NCI-H2171 treated with DMSO at 0.1 percent for 48 hours (cell line): ENCODE results near the gene FAM78A.
"Not testable (repeated sequence)": the region's sequence is repeated elsewhere in the genome, so short reads cannot be mapped to it uniquely, and the experiment has no call there.

Source experiments
- DNase-seq: peaks from one replicate; lab custom pipeline; 2025; lab: John Stamatoyannopoulos, UW

FAM78A gene

GRCh38 chr9:131264231-131264630 lies 12.1 kb downstream of the FAM78A start:
- DNase-seq = peak; percentile 27

- no peak for DNase-seq
Measured at GRCh38 chr9:131263701-131264100, 12.6 kb downstream of the FAM78A start.

GRCh38 chr9:131263033-131263343 lies 13.3 kb downstream of the FAM78A start:
- DNase-seq = not testable (repeated sequence)

- no peak for DNase-seq
Measured at GRCh38 chr9:131262327-131263032, 13.8 kb downstream of the FAM78A start.

GRCh38 chr9:131260751-131261452 lies 15.4 kb downstream of the FAM78A start:
- no peak for DNase-seq

- DNase-seq = no peak
Measured at GRCh38 chr9:131259916-131260597, 16.3 kb downstream of the FAM78A start.

- no peak for DNase-seq
Measured at GRCh38 chr9:131259432-131259898, 16.8 kb downstream of the FAM78A start.

- DNase-seq = no peak
Measured at GRCh38 chr9:131258698-131259431, 17.4 kb downstream of the FAM78A start.

GRCh38 chr9:131258186-131258585 lies 18.1 kb downstream of the FAM78A start:
- no peak for DNase-seq

GRCh38 chr9:131257266-131258025 lies 18.9 kb downstream of the FAM78A start:
- no peak for DNase-seq

- no peak for DNase-seq
Measured at GRCh38 chr9:131255676-131256197, 20.6 kb downstream of the FAM78A start.

GRCh38 chr9:131254626-131255025 lies 21.7 kb downstream of the FAM78A start:
- DNase-seq = no peak

- DNase-seq = no peak
Measured at GRCh38 chr9:131253891-131254491, 22.3 kb downstream of the FAM78A start.

- no peak for DNase-seq
Measured at GRCh38 chr9:131252120-131252519, 24.2 kb downstream of the FAM78A start.

- DNase-seq = no peak
Measured at GRCh38 chr9:131246618-131247017, 29.7 kb downstream of the FAM78A start.

- not testable (repeated sequence) for DNase-seq
Measured at GRCh38 chr9:131244331-131244730, 32.0 kb downstream of the FAM78A start.

- no peak for DNase-seq
Measured at GRCh38 chr9:131240047-131240921, 36.0 kb downstream of the FAM78A start.

GRCh38 chr9:131239161-131239975 lies 36.9 kb downstream of the FAM78A start:
- peak; percentile 81 for DNase-seq

- DNase-seq = peak; percentile 45
Measured at GRCh38 chr9:131238402-131239021, 37.8 kb downstream of the FAM78A start.
